Measurements from ENCODE around the gene ST3GAL2. TPM values are rescaled to one million over a fixed set of nuclear protein-coding genes. Genes with fewer than 3 reads are reported as not detected.

ST3GAL2 gene
- total and polyA plus RNA-seq, 2 donors (not counting 3 experiments of a cell fraction or from before 2014, with no cell fraction given), result 23.0 to 50.4 TPM

- peak overlapping the region; percentile 65 for H3K9ac ChIP-seq (replicated peaks; ENCODE audit: extremely low read depth, insufficient read depth, low read length)
- H2AFZ ChIP-seq (ENCODE audit: low read depth, low read length), result peak overlapping the region; percentile 78
- peak overlapping the region; percentile 60 for H3K4me2 ChIP-seq (ENCODE audit: insufficient read depth, low read length)
- dilution Hi-C loops (cut with MboI; ENCODE audit: extremely low pct_ligation_motif_present, low sequenced_read_pairs), result no loop called here
- intact Hi-C loops (cut with micrococcal nuclease), result loop anchor here (1.0 to 2.0 kb wide), 5 partner anchors 58 to 272 kb away; partner anchors contain the start of genes COG4, FCSK, SF3B3 and ST3GAL2
- TF ChIP-seq, protein P1, sequence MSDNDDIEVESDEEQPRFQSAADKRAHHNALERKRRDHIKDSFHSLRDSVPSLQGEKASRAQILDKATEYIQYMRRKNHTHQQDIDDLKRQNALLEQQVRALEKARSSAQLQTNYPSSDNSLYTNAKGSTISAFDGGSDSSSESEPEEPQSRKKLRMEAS (IDR thresholded peaks at IDR 0.05; ENCODE audit: insufficient read depth, insufficient read length), result peak; percentile 93
- TF ChIP-seq MYC (IDR thresholded peaks at IDR 0.05; ENCODE audit: low read depth, low read length), result no peak
- no peak for TF ChIP-seq JUN (IDR thresholded peaks at IDR 0.05; ENCODE audit: borderline replicate concordance, insufficient read depth, insufficient read length, low read depth)
- peak; percentile 94 for TF ChIP-seq POLR2A (IDR thresholded peaks at IDR 0.05; ENCODE audit: low read depth, low read length)
- no peak for TF ChIP-seq FOS (IDR thresholded peaks at IDR 0.05; ENCODE audit: borderline replicate concordance, insufficient read depth, low read length)
- TF ChIP-seq GATA2 (IDR thresholded peaks at IDR 0.05; ENCODE audit: insufficient read depth, insufficient read length, low read depth, low read length), result no peak
- TF ChIP-seq EZH2 (IDR thresholded peaks at IDR 0.05; ENCODE audit: borderline replicate concordance, low read depth, low read length, severe bottlenecking), result no peak
- TF ChIP-seq POLR2AphosphoS5 (IDR thresholded peaks at IDR 0.05; ENCODE audit: insufficient read depth, low read depth, low read length), result peak; percentile 87
- peak; percentile 6 to 9 for TF ChIP-seq CTCF (IDR thresholded peaks at IDR 0.05; ENCODE audit: extremely low read depth in 1 of 2, insufficient read depth in 1 of 2, low read depth in 1 of 2, low read length in 2 of 2)
- H3K79me2 ChIP-seq (ENCODE audit: control insufficient read depth, insufficient read depth, low read length), result peaks cover 10% of the 10 kb centered on the region
- H3K9me3 ChIP-seq (replicated peaks; ENCODE audit: control insufficient read depth, insufficient read depth, low read length), result no peaks in the 10 kb centered on the region
- H3K36me3 ChIP-seq (ENCODE audit: control insufficient read depth in 2 of 2, extremely low read depth in 1 of 2, insufficient read depth in 2 of 2, low read length in 2 of 2), result peaks cover 0 to 12% of the 10 kb centered on the region in 2 experiments
- H3K4me3 ChIP-seq (replicated peaks in 1 of 3; ENCODE audit: insufficient read depth in 1 of 3, low read depth in 1 of 3, low read length in 3 of 3), result peak overlapping the region; percentile 51 to 59 (median 54)
- peak; percentile 97 for FAIRE-seq
- H3K27ac ChIP-seq (ENCODE audit: insufficient read depth, low read depth, low read length), result no peak overlapping the region
- no peaks in the 10 kb centered on the region for H4K20me1 ChIP-seq (replicated peaks; ENCODE audit: control insufficient read depth, extremely low read depth, insufficient read depth, low read length)
- H3K27me3 ChIP-seq (ENCODE audit: control insufficient read depth in 2 of 2, insufficient read depth in 2 of 2, low read length in 2 of 2), result no peaks in the 10 kb centered on the region
- H3K9me1 ChIP-seq (replicated peaks; ENCODE audit: control insufficient read depth, extremely low read depth, insufficient read depth, low read length), result no peaks in the 10 kb centered on the region
- H3K4me1 ChIP-seq (ENCODE audit: control insufficient read depth, extremely low read depth, insufficient read depth, low read length), result peaks cover 6% of the 10 kb centered on the region
- ChIA-PET POLR2A (interaction anchor here (0.6 to 1.9 kb wide), 5 partner anchors 29 to 273 kb away, joined by 3 to 8 read pairs (median 4); partner anchors contain the start of genes DDX19A and ST3GAL2), CTCF (interaction anchor here (0.8 to 2.8 kb wide), 16 partner anchors 11 to 149 kb away, joined by 3 to 23 read pairs (median 5); partner anchors contain the start of genes FCSK and ST3GAL2)
- peak; percentile 98 for DNase-seq (ENCODE audit: low read depth, low spot score)
- BruUV-seq (replicated peaks), result TSS peak; percentile 26
These were observed 57.8 kb downstream of the ST3GAL2 start for GRCh38 chr16:70380919-70381603.

Data from endothelial cell of umbilical vein (primary cell).